Mucosa of rectum (tissue), 2 donors: ENCODE results near the gene ARHGDIA.
A peak's percentile ranks its signal among the peaks of the same experiment; 100 is the strongest.

Source experiments
- H3K27ac ChIP-seq, 2 donors: one replicate each; pipeline ENCODE4 v1.7.0; 2013; ENCODE audit warnings: inconsistent platforms in 2 of 2, low read depth in 2 of 2, low read length in 2 of 2
- H3K27me3 ChIP-seq, 2 donors: one replicate each; pipeline ENCODE4 v1.7.0; 2013; ENCODE audit warnings: low read length in 2 of 2; ENCODE audit not compliant: control insufficient read depth in 2 of 2, insufficient read depth in 2 of 2
- H3K36me3 ChIP-seq, 2 donors: one replicate each; pipeline ENCODE4 v1.7.0; 2013; ENCODE audit warnings: low read length in 2 of 2; ENCODE audit not compliant: control insufficient read depth in 2 of 2, insufficient read depth in 2 of 2
- H3K4me1 ChIP-seq, 2 donors: one replicate each; pipeline ENCODE4 v1.7.0; 2013; ENCODE audit warnings: low read length in 2 of 2, mild to moderate bottlenecking in 1 of 2; ENCODE audit not compliant: control insufficient read depth in 2 of 2, insufficient read depth in 2 of 2
- H3K4me3 ChIP-seq, 2 donors: one replicate each; pipeline ENCODE4 v1.7.0; 2013; ENCODE audit warnings: low read length in 2 of 2
- H3K9ac ChIP-seq, 2 donors: one replicate each; pipeline ENCODE4 v1.7.0; 2013; ENCODE audit warnings: low read length in 2 of 2, low read depth in 1 of 2, mild to moderate bottlenecking in 1 of 2
- H3K9me3 ChIP-seq, 2 donors: one replicate each; pipeline ENCODE4 v1.7.0; 2013; ENCODE audit warnings: low read length in 2 of 2; ENCODE audit not compliant: control insufficient read depth in 2 of 2
- donor health status: healthy.
- donor health status: Normal muscosa, but diverticular disease.

Gene ARHGDIA

DNA sequence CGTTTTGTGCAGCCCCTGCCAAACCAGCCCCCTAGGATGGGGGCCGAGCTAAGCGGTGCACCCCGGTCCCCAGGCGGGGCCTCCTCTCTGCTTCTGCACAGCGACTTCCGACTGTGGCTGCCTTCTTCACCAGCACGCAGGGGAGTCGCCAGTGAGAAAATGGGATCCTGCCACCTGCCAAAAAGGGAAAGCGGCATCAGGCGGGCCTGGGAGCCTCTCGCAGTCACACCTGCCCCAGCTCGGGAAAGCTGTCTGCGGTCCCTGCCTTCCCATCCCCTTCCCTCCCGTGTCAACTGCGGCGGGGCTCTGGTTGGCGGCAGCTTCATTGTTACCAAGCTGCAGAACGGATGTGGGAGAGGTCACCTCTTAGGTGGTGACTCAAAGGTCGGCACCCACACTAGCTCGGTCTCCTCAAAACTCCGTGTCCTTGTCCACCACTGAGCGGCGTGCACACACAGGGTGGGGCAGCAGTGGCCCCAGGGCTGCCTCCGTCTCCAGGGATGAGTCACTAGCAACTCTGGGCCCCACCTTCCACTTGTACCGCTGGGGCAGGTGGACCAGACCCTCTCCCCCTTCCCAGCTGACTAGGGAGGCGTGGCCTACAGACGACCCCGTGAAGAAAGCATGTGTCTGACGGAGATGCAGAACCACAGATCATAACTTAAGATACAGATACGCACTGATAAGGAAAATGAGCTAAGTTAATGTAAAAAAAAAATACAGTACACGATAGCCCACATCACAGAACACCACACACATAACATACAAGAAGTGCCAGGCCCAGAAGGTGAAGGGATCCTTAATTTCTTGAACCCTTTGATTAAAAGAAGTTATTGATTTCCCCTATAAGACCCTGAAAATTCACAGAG, 41.5 kb upstream of the ARHGDIA start:
- H3K9ac ChIP-seq = no peak overlapping the region
- H3K9me3 ChIP-seq = no peaks in the 10 kb centered on the region
- no peak overlapping the region for H3K4me3 ChIP-seq
- no peak overlapping the region for H3K27ac ChIP-seq
- H3K4me1 ChIP-seq = peaks cover 19 to 26% of the 10 kb centered on the region in 2 donors
- no peaks in the 10 kb centered on the region for H3K27me3 ChIP-seq
- peaks cover 34 to 48% of the 10 kb centered on the region in 2 donors for H3K36me3 ChIP-seq

DNA sequence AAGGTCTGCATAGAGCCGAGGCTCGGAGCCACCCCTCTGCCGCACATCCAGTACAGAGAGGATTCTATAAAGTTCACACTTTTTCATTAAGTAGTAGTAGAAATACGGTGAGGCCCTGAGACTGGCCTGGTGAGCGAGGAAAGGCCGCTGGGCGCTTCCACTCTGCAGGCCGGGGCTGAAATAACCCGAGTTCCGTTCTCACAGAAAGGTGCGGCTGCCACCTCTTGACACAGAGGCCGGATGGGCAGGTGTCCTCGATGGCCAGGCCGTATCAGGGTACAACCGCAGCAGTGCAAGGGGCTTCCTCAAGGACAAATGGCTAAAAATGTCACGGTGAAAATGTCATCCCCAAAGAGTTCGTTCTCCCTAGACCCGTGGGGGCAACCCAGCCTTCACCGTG, 40.8 kb upstream of the ARHGDIA start:
- Histone ChIP-seq H3K27ac (peak overlapping the region in 1 of 2 donors; percentile 13), H3K4me3 (no peak overlapping the region), H3K9ac (no peak overlapping the region), H3K4me1 (peaks cover 15 to 21% of the 10 kb centered on the region in 2 donors), H3K9me3 (no peaks in the 10 kb centered on the region), H3K27me3 (no peaks in the 10 kb centered on the region), H3K36me3 (peaks cover 35 to 53% of the 10 kb centered on the region in 2 donors)

DNA sequence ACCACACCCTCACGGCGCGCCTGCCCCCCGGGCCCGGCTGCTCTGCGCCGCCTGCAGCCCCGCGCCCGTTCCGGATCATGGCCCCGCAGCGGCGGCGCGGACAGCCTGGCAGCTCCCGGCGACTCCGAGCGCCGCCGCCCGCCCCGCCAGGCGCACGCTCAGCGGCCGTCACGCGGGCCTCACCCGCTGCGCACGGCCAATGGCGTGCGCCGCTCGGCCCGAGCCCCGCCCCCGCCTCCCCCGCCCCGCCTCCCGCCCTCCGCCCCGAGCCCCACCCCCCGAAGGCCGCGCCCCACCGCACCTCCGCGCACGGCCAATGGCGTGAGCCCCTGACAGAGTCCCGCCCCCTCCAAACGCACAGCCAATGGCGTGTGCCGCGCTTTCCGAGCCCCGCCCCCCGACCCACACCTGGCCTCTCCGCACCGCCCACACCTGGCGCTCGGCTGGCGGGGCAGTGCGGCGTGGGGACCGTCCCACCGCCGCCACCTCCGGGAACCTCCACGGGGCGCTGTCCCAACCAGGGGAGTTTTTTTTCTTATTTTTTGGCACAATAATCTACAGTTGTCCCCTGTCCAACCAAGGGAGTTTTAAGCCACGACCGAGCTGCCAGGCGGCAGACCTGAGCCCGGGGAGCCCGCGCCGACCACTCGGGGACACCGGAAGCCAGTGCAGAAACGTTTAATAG, 40.3 kb upstream of the ARHGDIA start, which contains the start of gene PCYT2:
Gene PCYT2 (minus strand): TSS at position 123 of the 685 bp plus-strand sequence. CDS start 44 bp downstream, at position 79.
- H3K9ac ChIP-seq = peak within 1 kb of the TSS; percentile 61 to 76
- H3K27ac ChIP-seq = peak within 1 kb of the TSS; percentile 58 to 77
- no peaks in the 10 kb centered on the region for H3K9me3 ChIP-seq
- peaks cover 10 to 16% of the 10 kb centered on the region in 2 donors for H3K4me1 ChIP-seq
- peaks cover 40 to 53% of the 10 kb centered on the region in 2 donors for H3K36me3 ChIP-seq
- H3K4me3 ChIP-seq = peak within 1 kb of the TSS; percentile 76 to 79
- no peaks in the 10 kb centered on the region for H3K27me3 ChIP-seq

DNA sequence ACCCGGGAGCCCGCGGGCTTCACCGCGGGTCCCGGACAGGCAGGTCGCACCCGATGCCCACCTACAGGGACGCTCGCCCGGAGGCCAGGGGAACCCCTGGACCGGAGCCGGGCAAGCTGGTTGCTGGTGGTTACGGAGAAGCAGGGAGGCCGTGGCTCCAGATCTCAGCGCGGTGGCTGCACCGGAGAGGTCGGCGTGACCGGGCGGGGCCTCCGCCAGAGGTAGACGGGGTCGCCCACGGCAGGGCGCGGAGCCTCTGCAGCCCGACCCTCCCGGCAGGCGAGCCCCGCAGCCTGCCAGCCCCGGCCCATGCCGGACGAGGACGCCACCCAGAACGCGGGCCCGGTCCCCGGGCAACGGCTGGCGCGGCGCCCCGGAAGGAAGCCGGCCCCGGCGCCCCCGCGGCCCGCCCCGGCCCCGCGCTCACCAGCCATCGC, 39.7 kb upstream of the ARHGDIA start:
- Histone ChIP-seq H3K36me3 (peaks cover 41 to 53% of the 10 kb centered on the region in 2 donors), H3K4me3 (peak overlapping the region; percentile 76 to 79), H3K27me3 (no peaks in the 10 kb centered on the region), H3K9me3 (no peaks in the 10 kb centered on the region), H3K27ac (peak overlapping the region; percentile 58 to 77), H3K9ac (peak overlapping the region; percentile 61 to 76), H3K4me1 (peaks cover 10 to 12% of the 10 kb centered on the region in 2 donors)

DNA sequence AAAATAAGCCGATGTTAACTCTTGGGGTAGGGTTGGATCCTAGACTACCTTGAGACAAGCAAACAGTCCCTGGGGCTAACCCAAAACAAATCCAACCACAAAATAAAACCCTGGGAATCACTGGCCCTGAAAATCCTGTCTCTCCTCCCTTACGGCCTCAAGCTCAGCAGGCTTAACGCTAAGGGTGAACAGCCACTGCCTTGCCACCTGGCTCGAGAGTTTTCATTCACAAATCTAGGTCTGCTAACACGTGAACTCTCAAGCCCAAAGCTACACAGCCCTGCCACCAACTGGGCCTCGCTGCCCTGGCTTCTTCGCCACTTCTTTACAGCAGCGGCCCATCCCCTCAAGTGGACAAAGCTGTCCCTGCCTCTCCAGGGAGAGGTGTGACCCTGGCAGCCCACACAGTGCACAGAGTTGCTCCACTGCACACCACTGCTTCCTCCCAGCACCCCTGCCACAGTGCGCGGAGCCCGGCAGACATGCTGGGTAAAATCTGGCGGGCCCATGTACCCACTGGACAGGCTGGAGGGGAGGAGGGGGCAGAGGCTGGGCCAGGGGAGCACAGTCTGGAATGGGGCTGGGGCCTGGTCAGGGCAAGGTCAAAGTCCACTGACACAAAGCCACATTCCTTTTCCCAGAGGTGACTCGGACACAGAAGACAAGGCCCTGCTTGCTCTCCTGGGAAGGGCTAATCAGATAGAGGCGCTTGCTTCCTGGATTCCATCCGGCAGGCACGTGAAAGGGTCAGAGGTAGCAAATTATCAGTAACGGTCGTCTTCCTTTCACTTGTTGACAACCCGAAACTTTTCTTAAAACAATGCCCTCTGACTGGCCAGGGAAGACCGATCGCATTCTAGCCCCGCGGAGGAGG, 39.1 kb upstream of the ARHGDIA start:
- H3K4me3 ChIP-seq = peak overlapping the region; percentile 76 to 79
- H3K9ac ChIP-seq = peak overlapping the region; percentile 61 to 76
- peaks cover 10% of the 10 kb centered on the region in 2 donors for H3K4me1 ChIP-seq
- no peaks in the 10 kb centered on the region for H3K9me3 ChIP-seq
- no peaks in the 10 kb centered on the region for H3K27me3 ChIP-seq
- H3K27ac ChIP-seq = peak overlapping the region; percentile 58 to 77
- peaks cover 38 to 50% of the 10 kb centered on the region in 2 donors for H3K36me3 ChIP-seq

DNA sequence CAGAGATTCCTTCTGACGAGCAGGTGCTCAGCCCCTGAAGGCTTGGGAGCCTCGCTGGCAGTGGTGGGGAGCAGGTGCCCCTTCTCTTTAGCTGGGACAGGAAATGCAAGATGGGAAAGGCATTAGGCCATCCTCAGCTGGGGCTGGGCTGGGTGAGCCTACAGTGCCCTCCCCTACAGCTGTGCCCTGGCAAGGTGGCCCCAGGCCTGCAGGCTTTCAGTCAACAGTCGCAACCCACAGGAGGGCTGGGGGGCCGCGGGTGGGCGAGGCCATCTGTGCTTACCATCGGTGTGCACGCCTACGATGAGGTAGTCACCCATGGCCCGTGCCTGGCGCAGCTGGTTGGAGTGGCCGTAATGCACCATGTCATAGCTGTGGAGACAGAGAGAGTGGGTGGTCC, 38.1 kb upstream of the ARHGDIA start:
- no peak overlapping the region for H3K27ac ChIP-seq
- peaks cover 10% of the 10 kb centered on the region in 2 donors for H3K4me1 ChIP-seq
- no peak overlapping the region for H3K9ac ChIP-seq
- peaks cover 30 to 46% of the 10 kb centered on the region in 2 donors for H3K36me3 ChIP-seq
- no peaks in the 10 kb centered on the region for H3K27me3 ChIP-seq
- H3K9me3 ChIP-seq = no peaks in the 10 kb centered on the region
- no peak overlapping the region for H3K4me3 ChIP-seq

DNA sequence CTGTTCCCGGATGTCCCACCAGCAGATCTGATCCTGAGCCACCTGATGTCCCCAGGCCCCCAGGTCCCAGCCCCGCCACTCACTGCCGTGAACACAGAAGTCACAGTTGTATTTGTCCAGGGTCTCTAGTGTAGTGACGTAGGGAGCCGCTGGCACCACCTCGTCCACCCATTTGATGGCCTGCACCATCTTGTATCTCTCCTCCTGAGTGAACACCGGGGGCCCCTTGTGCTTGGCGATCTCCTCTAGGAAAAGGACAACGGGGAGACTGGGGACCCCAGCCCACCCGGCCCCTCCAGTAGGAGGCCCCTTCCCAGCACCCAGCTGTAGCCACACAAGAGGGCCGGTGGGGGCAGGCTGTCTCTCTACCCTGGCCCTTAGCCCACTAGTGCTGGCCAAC, 37.7 kb upstream of the ARHGDIA start:
- Histone ChIP-seq H3K36me3 (peaks cover 25 to 43% of the 10 kb centered on the region in 2 donors), H3K9ac (no peak overlapping the region), H3K4me1 (peaks cover 10% of the 10 kb centered on the region in 2 donors), H3K27ac (no peak overlapping the region), H3K4me3 (no peak overlapping the region), H3K9me3 (no peaks in the 10 kb centered on the region), H3K27me3 (no peaks in the 10 kb centered on the region)

DNA sequence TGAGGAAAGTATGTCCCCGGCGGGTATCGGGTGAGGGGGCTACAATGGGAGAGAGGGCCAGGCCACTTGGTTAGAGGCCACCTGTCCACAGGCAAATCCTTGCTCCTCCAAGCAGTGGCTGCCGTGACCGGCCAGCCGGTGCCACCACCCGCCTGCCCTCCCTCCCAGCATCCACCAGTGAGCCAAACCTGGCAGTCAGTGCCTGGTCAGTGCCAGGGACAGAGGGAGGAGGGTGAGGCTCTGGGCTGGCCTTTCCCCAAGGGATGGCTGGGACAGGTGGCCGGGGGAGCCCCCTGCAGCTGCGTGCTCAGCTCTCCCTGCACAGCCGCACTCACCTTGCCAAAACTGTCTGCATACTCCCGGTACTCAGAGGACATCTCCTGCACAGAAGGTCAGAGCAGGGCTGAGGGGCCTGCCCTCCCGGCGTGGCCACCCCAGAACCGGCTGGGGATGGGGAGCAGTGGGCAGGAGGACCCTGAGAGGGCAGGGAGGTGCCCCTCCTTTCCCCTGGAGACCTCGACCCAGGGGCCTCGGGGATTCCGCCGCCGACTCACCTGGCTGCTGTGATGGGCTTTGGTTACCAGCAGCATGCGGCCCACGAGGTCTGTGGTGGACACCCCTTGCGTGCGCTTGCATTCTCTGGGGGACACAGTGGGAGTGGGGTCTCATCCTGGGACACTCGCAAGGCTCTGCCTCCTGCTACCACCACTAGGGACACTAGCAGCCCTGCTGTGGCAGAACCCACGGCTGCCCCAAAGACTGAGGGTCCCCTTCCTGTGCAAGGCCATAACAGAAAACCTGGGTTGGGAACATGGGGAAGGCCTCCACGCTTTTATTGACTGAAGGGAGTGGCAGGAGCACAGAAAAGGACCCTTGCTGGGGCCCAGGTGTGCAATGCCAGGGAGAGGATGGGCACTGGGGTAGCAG, 36.3 kb upstream of the ARHGDIA start:
- Histone ChIP-seq H3K9ac (no peak overlapping the region), H3K27ac (no peak overlapping the region), H3K4me3 (no peak overlapping the region), H3K27me3 (no peaks in the 10 kb centered on the region), H3K9me3 (no peaks in the 10 kb centered on the region), H3K4me1 (peaks cover 10 to 13% of the 10 kb centered on the region in 2 donors), H3K36me3 (peaks cover 12 to 31% of the 10 kb centered on the region in 2 donors)
